ENCODE results near the gene CELF4. TPM values are rescaled to one million over a fixed set of nuclear protein-coding genes. Genes with fewer than 3 reads are reported as not detected.

The CELF4 gene
- total RNA-seq, 2 donors from 2014 or later: 0.22 to 3.9 TPM

DNA sequence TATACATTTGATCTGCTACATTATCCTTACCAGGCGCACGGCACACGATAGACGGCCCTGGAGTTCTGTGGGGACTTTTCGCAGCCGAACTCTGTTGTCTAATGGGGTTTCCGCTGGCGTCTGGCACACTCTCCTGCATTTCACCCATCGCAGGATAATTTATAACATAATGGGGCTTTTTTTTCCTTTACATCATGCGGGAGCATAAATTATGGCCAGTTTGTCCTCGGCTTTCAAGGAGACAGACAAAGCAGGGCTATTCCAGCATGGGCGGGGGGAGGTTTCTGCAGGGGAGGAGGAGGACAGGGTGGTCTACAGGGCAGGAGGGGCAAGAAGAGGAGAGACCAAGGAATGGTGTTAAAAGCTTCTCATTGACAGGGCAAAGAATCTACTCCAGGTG, 279.8 kb downstream of the CELF4 start:
- no peak for DNase-seq (ENCODE audit: low spot score)
- Histone ChIP-seq H3K36me3 (no peaks in the 10 kb centered on the region), H3K4me3 (no peak overlapping the region), H3K27me3 (no peaks in the 10 kb centered on the region), H3K27ac (no peak overlapping the region), H3K9me3 (no peaks in the 10 kb centered on the region), H3K4me1 (peaks cover 0 to 9% of the 10 kb centered on the region in 2 donors)
- TF ChIP-seq, protein P1, sequence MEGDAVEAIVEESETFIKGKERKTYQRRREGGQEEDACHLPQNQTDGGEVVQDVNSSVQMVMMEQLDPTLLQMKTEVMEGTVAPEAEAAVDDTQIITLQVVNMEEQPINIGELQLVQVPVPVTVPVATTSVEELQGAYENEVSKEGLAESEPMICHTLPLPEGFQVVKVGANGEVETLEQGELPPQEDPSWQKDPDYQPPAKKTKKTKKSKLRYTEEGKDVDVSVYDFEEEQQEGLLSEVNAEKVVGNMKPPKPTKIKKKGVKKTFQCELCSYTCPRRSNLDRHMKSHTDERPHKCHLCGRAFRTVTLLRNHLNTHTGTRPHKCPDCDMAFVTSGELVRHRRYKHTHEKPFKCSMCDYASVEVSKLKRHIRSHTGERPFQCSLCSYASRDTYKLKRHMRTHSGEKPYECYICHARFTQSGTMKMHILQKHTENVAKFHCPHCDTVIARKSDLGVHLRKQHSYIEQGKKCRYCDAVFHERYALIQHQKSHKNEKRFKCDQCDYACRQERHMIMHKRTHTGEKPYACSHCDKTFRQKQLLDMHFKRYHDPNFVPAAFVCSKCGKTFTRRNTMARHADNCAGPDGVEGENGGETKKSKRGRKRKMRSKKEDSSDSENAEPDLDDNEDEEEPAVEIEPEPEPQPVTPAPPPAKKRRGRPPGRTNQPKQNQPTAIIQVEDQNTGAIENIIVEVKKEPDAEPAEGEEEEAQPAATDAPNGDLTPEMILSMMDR (IDR thresholded peaks at IDR 0.05): no peak

DNA sequence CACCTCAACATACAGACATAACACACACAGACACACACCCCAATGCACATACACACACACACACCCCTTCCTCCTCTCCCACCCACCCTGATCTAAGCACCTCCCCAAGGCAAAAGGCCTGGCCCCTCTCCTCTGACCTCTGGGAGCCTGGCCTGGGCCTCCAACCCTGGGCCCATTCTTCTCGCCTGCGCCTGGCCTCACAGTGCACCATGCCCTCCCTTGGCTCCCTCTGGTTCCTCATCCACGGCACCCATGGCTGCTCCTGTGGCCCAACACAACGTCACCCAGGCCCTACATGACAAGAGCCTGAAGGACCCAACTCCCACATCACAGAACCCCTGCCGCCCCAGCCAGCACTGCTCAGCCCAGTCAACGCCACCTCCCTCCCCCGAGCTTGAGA, 281.3 kb downstream of the CELF4 start:
- H3K4me3 ChIP-seq: no peak overlapping the region
- no peak for DNase-seq (ENCODE audit: low spot score)
- H3K9me3 ChIP-seq: no peaks in the 10 kb centered on the region
- peaks cover 0 to 1% of the 10 kb centered on the region in 2 donors for H3K4me1 ChIP-seq
- H3K27ac ChIP-seq: no peak overlapping the region
- TF ChIP-seq, protein P1 (IDR thresholded peaks at IDR 0.05): no peak
- H3K27me3 ChIP-seq: no peaks in the 10 kb centered on the region
- H3K36me3 ChIP-seq: no peaks in the 10 kb centered on the region

DNA sequence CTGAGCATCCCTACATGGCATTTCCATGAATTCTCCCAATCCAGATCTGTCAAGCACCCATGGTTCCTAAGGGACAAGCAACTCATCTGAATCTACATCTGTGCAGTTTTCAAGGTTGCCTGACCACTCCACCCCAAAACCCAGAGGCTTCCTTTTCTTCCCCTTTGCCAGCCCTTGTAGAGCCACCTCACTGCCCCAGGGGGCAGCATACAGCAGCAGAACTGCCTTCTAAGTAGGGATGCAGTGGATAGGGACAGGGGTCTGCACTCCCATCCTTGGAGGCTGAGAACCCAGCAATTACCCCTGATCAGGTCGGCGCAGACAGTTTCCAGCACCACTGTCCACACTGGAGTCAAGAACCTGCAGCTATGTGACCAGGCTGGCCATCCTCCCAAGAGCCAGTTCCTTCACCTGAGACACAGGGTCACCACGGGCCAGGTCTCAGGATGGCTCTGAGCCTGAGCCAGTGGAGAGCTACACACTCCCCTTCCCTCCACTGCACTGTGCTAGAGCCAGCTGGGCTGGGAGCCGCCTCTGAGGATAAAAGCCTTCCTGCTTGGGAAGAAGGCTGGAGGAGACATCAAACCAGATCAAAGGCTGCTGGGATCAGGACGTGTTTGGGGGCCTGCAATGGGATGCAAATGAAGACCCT, 283.1 kb downstream of the CELF4 start:
- Histone ChIP-seq H3K36me3 (no peaks in the 10 kb centered on the region), H3K27me3 (no peaks in the 10 kb centered on the region)
- TF ChIP-seq, protein P1 (IDR thresholded peaks at IDR 0.05): no peak

DNA sequence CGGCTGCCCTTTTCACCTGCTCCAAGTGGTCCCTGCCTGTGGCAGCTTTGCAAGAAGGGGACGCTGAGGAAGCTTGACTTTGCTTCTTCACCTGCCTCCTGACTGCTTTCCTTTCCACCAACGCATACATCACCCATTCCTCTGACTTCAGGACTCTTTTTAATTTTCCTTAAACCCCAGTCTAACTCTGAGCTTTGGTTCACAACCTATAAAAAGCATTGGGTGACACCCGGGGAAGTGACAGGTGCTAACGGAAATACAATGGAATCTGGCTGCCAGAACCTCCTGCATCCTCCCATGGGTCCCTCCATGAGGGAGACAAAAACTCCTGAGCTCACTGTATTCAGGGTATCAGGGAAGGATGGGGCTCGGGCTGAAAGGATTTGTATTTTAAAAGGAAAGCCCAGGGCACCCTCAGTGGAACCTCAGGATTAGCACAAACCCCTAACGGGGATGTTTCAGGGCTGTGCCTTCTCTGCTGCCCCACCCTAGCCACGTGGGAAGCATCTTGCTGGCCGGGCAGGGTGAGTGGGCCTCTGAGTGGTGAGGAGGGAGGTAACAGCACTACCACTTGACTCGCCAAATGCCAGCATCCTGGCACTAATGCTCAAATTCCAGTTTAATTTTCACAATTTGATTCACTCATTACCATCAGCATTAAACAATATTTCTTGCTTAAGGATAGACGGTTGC, 284.8 kb downstream of the CELF4 start:
- no peak for DNase-seq (ENCODE audit: low spot score)
- H3K4me1 ChIP-seq: no peaks in the 10 kb centered on the region
- H3K36me3 ChIP-seq: no peaks in the 10 kb centered on the region
- no peaks in the 10 kb centered on the region for H3K27me3 ChIP-seq
- TF ChIP-seq, protein P1 (IDR thresholded peaks at IDR 0.05): no peak
- H3K9me3 ChIP-seq: no peaks in the 10 kb centered on the region
- H3K4me3 ChIP-seq: no peak overlapping the region
- no peak overlapping the region for H3K27ac ChIP-seq

More for the DNA sequence above, 283.1 kb downstream of the CELF4 start:
- no peak for DNase-seq (ENCODE audit: low spot score)
- Histone ChIP-seq H3K4me3 (no peak overlapping the region), H3K27ac (no peak overlapping the region), H3K4me1 (no peaks in the 10 kb centered on the region), H3K9me3 (no peaks in the 10 kb centered on the region)

DNA sequence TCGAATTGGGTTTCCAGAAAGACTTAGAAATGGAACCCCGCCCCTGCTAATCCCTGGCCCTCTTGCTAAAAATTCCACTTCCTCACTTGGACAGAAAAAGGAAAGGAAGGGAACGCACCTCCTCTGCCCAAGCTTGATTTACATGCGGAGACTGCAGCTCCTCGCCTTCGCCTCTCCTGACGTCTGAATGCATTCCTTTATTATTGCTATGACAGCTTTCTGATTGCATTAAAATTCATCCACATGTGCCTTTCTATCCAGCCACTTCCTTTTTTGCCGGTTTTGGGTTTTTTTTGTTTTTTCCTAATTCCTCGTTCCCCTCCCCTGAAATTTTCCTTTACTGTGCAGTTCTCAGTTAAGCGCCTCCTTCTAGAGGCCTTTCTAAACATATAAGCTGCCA, 287.8 kb downstream of the CELF4 start:
- H3K36me3 ChIP-seq: no peaks in the 10 kb centered on the region
- TF ChIP-seq, protein P1 (IDR thresholded peaks at IDR 0.05): no peak
- H3K27me3 ChIP-seq: peaks cover 0 to 11% of the 10 kb centered on the region in 2 donors
- DNase-seq (ENCODE audit: low spot score): no peak
- no peaks in the 10 kb centered on the region for H3K4me1 ChIP-seq
- H3K27ac ChIP-seq: no peak overlapping the region
- no peaks in the 10 kb centered on the region for H3K9me3 ChIP-seq
- H3K4me3 ChIP-seq: no peak overlapping the region

All from right atrium auricular region (tissue), 2 donors.